GM12878 (cell line): ENCODE data around the gene SLC6A3. TPM values are rescaled to one million over a fixed set of nuclear protein-coding genes. Genes with fewer than 3 reads are reported as not detected.

Experiments used
- ATAC-seq: fragments of 200-7000 bp; cut with Tn5 transposase; 3 replicates; pipeline ENCODE4 v1.9.1; 2020; ENCODE audit warnings: mild to moderate bottlenecking, moderate library complexity
- BruUV-seq: library from RNA; stranded (reverse); fragments of 400-500 nt; replicated peaks from 2 replicates; lab custom pipeline; 2021; lab: Mats Ljungman, UMichigan
- CTCF ChIA-PET: fragments of 300-600 bp; sonication (Branson Sonifier 250); formaldehyde crosslinking; extraction: SDS; loops from one replicate; lab custom pipeline; 2021; ENCODE audit warnings: inconsistent platforms; lab: Yijun Ruan, JAX
- POLR2A ChIA-PET: fragments of 350-600 bp; formaldehyde crosslinking; extraction: SDS; loops from one replicate; lab custom pipeline; 2021; ENCODE audit warnings: inconsistent platforms; lab: Charles Lee
- RAD21 ChIA-PET: fragments of 300-600 bp; sonication (Branson Sonifier 250); formaldehyde crosslinking; loops from one replicate; lab custom pipeline; 2023; ENCODE audit warnings: antibody characterized with exemption; ENCODE audit not compliant: unreplicated experiment; lab: Charles Lee
- SMC1A ChIA-PET: fragments of 300-600 bp; sonication (Branson Sonifier 250); formaldehyde crosslinking; loops from one replicate; lab custom pipeline; 2023; ENCODE audit not compliant: unreplicated experiment, uncharacterized antibody; lab: Charles Lee
- DNase-seq: peaks from one replicate; pipeline ENCODE4 v3.0.0-alpha.2; 2011; ENCODE audit warnings: low read depth, low spot score
- FAIRE-seq: peaks from 3 replicates; lab custom pipeline; 2011; peaks lifted over from hg19 to GRCh38; lab: Jason Lieb, UNC
- H2AFZ ChIP-seq: 2 replicates; pipeline ENCODE4 v1.6.0; 2011; ENCODE audit warnings: low read depth, low read length, control low read depth; ENCODE audit not compliant: control insufficient read depth
- H3K27ac ChIP-seq: 2 replicates; pipeline ENCODE4 v1.5.1; 2011; ENCODE audit warnings: control low read depth; ENCODE audit not compliant: control insufficient read depth, insufficient read depth
- H3K27me3 ChIP-seq, 2 experiments: replicated peaks in 1 of 2; 2 replicates each; pipeline versions ENCODE4 v1.6.0 to v1.6.1; 2011; ENCODE audit warnings: low read length in 1 of 2; ENCODE audit not compliant: control insufficient read depth in 2 of 2, insufficient read depth in 2 of 2
- H3K36me3 ChIP-seq, 2 experiments: 2 replicates each; pipeline ENCODE4 v1.5.1; 2011; ENCODE audit warnings: low read length in 1 of 2; ENCODE audit not compliant: control insufficient read depth in 2 of 2, insufficient read depth in 2 of 2
- H3K4me1 ChIP-seq: 2 replicates; pipeline ENCODE4 v1.6.1; 2011; ENCODE audit warnings: mild to moderate bottlenecking, low read length, moderate library complexity, mixed read lengths; ENCODE audit not compliant: control insufficient read depth, insufficient read depth
- H3K4me2 ChIP-seq: 2 replicates; pipeline ENCODE4 v1.6.0; 2011; ENCODE audit warnings: control low read depth; ENCODE audit not compliant: control insufficient read depth, insufficient read depth
- H3K4me3 ChIP-seq: fragments of 200-600 bp; sonication (generic); 2 replicates; pipeline ENCODE4 v1.5.1; 2016
- H3K79me2 ChIP-seq: 2 replicates; pipeline ENCODE4 v1.6.0; 2011; ENCODE audit warnings: low read length; ENCODE audit not compliant: control insufficient read depth, insufficient read depth
- H3K9ac ChIP-seq: 2 replicates; pipeline ENCODE4 v1.8.0; 2011; ENCODE audit warnings: low read length, control low read depth, mixed read lengths; ENCODE audit not compliant: control insufficient read depth, insufficient read depth
- H3K9me3 ChIP-seq: replicated peaks from 3 replicates; pipeline ENCODE4 v1.5.1; 2011; ENCODE audit warnings: mild to moderate bottlenecking, low read length; ENCODE audit not compliant: control insufficient read depth, insufficient read depth
- H4K20me1 ChIP-seq: 2 replicates; pipeline ENCODE4 v1.6.0; 2011; ENCODE audit not compliant: control insufficient read depth, insufficient read depth
- BACH1 ChIP-seq: fragments of 450-650 bp; IDR thresholded peaks from 2 replicates; pipeline ENCODE4 v1.6.1; 2017; ENCODE audit warnings: mild to moderate bottlenecking, borderline replicate concordance
- CBFB ChIP-seq: IDR thresholded peaks from 2 replicates; pipeline ENCODE4 v1.6.1; 2016; ENCODE audit warnings: antibody characterized with exemption, low read depth
- CEBPZ ChIP-seq: fragments of 150-350 bp; IDR thresholded peaks from 2 replicates; pipeline ENCODE4 v1.6.1; 2016; ENCODE audit warnings: low read depth, low read length
- CHD4 ChIP-seq: fragments of 200-600 bp; sonication (generic); IDR thresholded peaks from 2 replicates; pipeline ENCODE4 v1.6.1; 2016; ENCODE audit warnings: mild to moderate bottlenecking
- E2F4 ChIP-seq: IDR thresholded peaks from 2 replicates; pipeline ENCODE4 v1.6.1; 2012; ENCODE audit warnings: low read depth, low read length, improper control_type of control experiment
- HSF1 ChIP-seq: fragments of 150-350 bp; IDR thresholded peaks from 2 replicates; pipeline ENCODE4 v1.6.1; 2014; ENCODE audit warnings: mild to moderate bottlenecking, low read depth, low read length
- MTA2 ChIP-seq: fragments of 450-650 bp; IDR thresholded peaks from 2 replicates; pipeline ENCODE4 v1.6.1; 2016; ENCODE audit warnings: low read depth, mild to moderate bottlenecking, moderate library complexity
- MTA3 ChIP-seq: IDR thresholded peaks from 2 replicates; pipeline ENCODE4 v1.6.1; 2012; ENCODE audit warnings: low read length, inconsistent platforms, borderline replicate concordance
- MYB ChIP-seq: fragments of 150-350 bp; IDR thresholded peaks from 2 replicates; pipeline ENCODE4 v1.6.1; 2014; ENCODE audit warnings: mild to moderate bottlenecking, low read depth, low read length, borderline replicate concordance
- PBX3 ChIP-seq: IDR thresholded peaks from 2 replicates; pipeline ENCODE4 v1.6.1; 2011; ENCODE audit warnings: mild to moderate bottlenecking, low read depth, low read length, moderate library complexity; ENCODE audit not compliant: insufficient replicate concordance
- POLR2A ChIP-seq: IDR thresholded peaks from 2 replicates; pipeline ENCODE4 v1.6.1; 2011; ENCODE audit warnings: low read depth, mild to moderate bottlenecking, low read length
- POU2F2 ChIP-seq: IDR thresholded peaks from 3 replicates; pipeline ENCODE4 v1.6.1; 2011; ENCODE audit warnings: low read depth, mild to moderate bottlenecking, low read length, borderline replicate concordance
- RFX5 ChIP-seq: IDR thresholded peaks from 2 replicates; pipeline ENCODE4 v1.6.1; 2011; ENCODE audit warnings: low read depth, low read length, improper control_type of control experiment
- SMC3 ChIP-seq: IDR thresholded peaks from 2 replicates; pipeline ENCODE4 v1.6.1; 2011; ENCODE audit warnings: low read length, improper control_type of control experiment, borderline replicate concordance
- SPI1 ChIP-seq: IDR thresholded peaks from 2 replicates; pipeline ENCODE4 v1.6.1; 2011; ENCODE audit warnings: low read depth, mild to moderate bottlenecking, low read length, moderate library complexity, borderline replicate concordance; ENCODE audit not compliant: insufficient read depth
- SUZ12 ChIP-seq: fragments of 200-600 bp; sonication (generic); IDR thresholded peaks from one replicate; pipeline ENCODE4 v1.6.1; 2018; ENCODE audit warnings: antibody characterized with exemption, mild to moderate bottlenecking; ENCODE audit not compliant: unreplicated experiment
- USF2 ChIP-seq: IDR thresholded peaks from 2 replicates; pipeline ENCODE4 v1.6.1; 2011; ENCODE audit warnings: low read depth, low read length, improper control_type of control experiment, borderline replicate concordance
- YBX1 ChIP-seq: fragments of 450-650 bp; IDR thresholded peaks from 2 replicates; pipeline ENCODE4 v1.6.1; 2016; ENCODE audit warnings: antibody characterized with exemption
- WGBS: methylation state at CpG from one replicate; pipeline ENCODE4 v1.1.6; 2016; ENCODE audit warnings: low lambda C conversion rate; ENCODE audit not compliant: insufficient replicate concordance, insufficient coverage; ENCODE audit errors: missing lambda C conversion rate; 5-methylcytosine and 5-hydroxymethylcytosine counted together
- in situ Hi-C: fragments of 300-500 bp; cut with MboI; formaldehyde crosslinking; loops from 9 replicates; pipeline ENCODE4 v1.14.3; 2018; ENCODE audit warnings: mixed read lengths
- intact Hi-C: fragments of 100-400 bp; cut with micrococcal nuclease; formaldehyde crosslinking; loops from one replicate; pipeline ENCODE4 v1.14.2; 2022; ENCODE audit not compliant: unreplicated experiment
- polyA plus RNA-seq, 11 experiments: library from polyadenylated mRNA; depleted of rRNA in 4 of 11; unstranded in 6 of 11; stranded (reverse) in 5 of 11; fragments of >200 nt; fragmentation: Nextera tagmentation in 4 of 11; fragmentation: Illumina TruSeq in 1 of 11; extraction: Ambion mirVana in 4 of 11; extraction: Trizol in 1 of 11; gene quantifications; 1 replicate in 1 of 11; 2 replicates in 10 of 11; pipeline versions ENCODE4 v1.2.1 to v1.2.3, GENCODE V29; 2011 to 2016; ENCODE audit warnings: inconsistent platforms in 2 of 11, missing spikeins in 2 of 11, low read depth in 1 of 11
- total RNA-seq, 4 experiments: library from RNA; depleted of rRNA in 3 of 4; stranded (reverse); fragments of >200 nt in 3 of 4; fragmentation: Illumina TruSeq in 1 of 4; extraction: Trizol in 1 of 4; gene quantifications; 2 replicates each; pipeline versions ENCODE4 v1.2.1 to v1.2.3, GENCODE V29; 2013 to 2021

Gene SLC6A3
- total and polyA plus RNA-seq, 10 of the 15 experiments (the other 5 are each of a cell fraction or from before 2014, with no cell fraction given), result 0.01 TPM; not detected in 9

- 27% methylated on average over 6 of the region's 6 CpGs for WGBS
- intact Hi-C loops, result no loop called here
- Histone ChIP-seq H3K9me3 (no peaks in the 10 kb centered on the region), H3K27ac (no peak overlapping the region), H3K79me2 (no peaks in the 10 kb centered on the region), H3K36me3 (no peaks in the 10 kb centered on the region), H2AFZ (no peak overlapping the region), H3K9ac (no peak overlapping the region), H3K4me2 (no peak overlapping the region), H3K4me3 (no peak overlapping the region), H3K27me3 (no peaks in the 10 kb centered on the region; a peak in 1 of 4 replicates), H4K20me1 (no peaks in the 10 kb centered on the region), H3K4me1 (no peaks in the 10 kb centered on the region)
- CTCF ChIA-PET, result no interaction called here
- in situ Hi-C loops, result no loop called here
- DNase-seq (no peak), ATAC-seq (no peak), FAIRE-seq (no peak)
- RAD21 ChIA-PET, result no interaction called here
- POLR2A ChIA-PET, result no interaction called here
- no TSS peak for BruUV-seq
- SMC1A ChIA-PET, result no interaction called here
- no peak for TF ChIP-seq USF2
- no peak for TF ChIP-seq POU2F2
- TF ChIP-seq HSF1, result no peak
- no peak for TF ChIP-seq MTA2
- TF ChIP-seq CHD4, result no peak
- no peak for TF ChIP-seq RFX5
- no peak for TF ChIP-seq E2F4
- no peak for TF ChIP-seq POLR2A
- TF ChIP-seq SMC3, result no peak
- TF ChIP-seq PBX3, result no peak
- TF ChIP-seq BACH1, result no peak
- TF ChIP-seq MYB, result no peak
- TF ChIP-seq MTA3, result no peak
- no peak for TF ChIP-seq SUZ12
- TF ChIP-seq CEBPZ, result no peak
- TF ChIP-seq SPI1, result no peak
- no peak for TF ChIP-seq YBX1
- no peak for TF ChIP-seq CBFB
Measured at GRCh38 chr5:1417586-1418225, 27.5 kb downstream of the SLC6A3 start.
